Left forelimb (tissue), 1 donor: ENCODE measurements around the gene PDSS1.
"Not testable (repeated sequence)": the region's sequence is repeated elsewhere in the genome, so short reads cannot be mapped to it uniquely, and the experiment has no call there.

Experiments used
- DNase-seq: peaks from one replicate; pipeline ENCODE4 v3.0.0-alpha.2; 2018; ENCODE audit warnings: low spot score

Gene PDSS1, protein sequence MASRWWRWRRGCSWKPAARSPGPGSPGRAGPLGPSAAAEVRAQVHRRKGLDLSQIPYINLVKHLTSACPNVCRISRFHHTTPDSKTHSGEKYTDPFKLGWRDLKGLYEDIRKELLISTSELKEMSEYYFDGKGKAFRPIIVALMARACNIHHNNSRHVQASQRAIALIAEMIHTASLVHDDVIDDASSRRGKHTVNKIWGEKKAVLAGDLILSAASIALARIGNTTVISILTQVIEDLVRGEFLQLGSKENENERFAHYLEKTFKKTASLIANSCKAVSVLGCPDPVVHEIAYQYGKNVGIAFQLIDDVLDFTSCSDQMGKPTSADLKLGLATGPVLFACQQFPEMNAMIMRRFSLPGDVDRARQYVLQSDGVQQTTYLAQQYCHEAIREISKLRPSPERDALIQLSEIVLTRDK

DNA sequence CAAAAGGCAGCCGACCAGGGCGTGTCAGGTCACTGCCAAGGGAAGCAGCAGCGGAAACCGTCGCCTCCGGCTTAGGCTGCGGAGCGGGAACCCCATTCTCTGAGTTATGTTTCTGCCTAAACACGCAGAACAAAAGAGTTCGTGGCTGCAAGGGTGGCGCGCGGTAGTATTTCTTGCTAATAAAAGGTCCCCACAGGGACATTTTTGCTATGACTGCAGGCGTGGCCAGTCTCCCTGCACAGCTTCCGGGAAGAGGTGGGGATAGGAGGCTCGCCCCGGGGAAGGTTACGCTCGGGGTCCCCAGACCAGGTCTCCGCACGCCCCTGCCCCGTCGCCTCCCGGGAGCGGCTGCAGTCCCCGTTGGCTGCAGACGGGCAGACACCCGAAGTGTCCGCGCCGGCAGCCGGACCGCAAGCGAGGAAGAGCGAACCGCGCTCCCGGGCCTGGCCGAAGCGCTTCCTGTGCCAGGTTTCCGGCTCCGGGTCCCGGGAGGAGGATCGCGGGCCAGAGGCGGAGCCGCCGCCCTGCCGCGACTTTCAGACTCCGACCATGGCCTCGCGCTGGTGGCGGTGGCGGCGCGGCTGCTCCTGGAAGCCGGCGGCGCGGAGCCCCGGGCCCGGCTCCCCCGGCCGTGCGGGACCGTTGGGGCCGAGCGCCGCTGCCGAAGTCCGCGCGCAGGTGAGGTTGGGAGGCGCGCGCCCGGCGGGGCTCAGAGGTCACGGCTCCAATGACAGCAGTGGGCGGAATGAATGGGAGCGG lies at the start of gene PDSS1:
Gene PDSS1 (plus strand): TSS at position 539 of the 759 bp plus-strand sequence. CDS start 11 bp downstream, at position 550.
- peak; percentile 91 for DNase-seq

DNA sequence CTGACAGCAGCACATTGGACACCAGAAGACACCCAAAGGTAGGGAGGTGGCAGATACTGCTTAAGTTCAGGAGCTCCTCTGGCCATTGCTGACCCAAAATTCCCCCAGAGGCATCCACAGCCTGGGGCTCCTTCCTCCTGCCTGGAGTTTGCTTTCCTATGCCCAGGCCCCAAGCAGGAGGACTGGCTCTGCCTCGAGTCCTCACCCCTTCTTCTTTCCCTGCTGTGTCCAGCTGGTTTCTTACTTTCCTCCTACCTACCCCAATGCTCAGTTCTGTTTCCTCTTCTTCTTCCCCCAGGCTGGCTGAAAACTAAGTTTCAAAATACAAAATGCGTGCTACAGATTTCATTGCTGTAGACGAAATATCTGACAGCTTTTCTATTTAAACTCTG lies 49.3 kb upstream of the PDSS1 start:
- not testable (repeated sequence) for DNase-seq

DNA sequence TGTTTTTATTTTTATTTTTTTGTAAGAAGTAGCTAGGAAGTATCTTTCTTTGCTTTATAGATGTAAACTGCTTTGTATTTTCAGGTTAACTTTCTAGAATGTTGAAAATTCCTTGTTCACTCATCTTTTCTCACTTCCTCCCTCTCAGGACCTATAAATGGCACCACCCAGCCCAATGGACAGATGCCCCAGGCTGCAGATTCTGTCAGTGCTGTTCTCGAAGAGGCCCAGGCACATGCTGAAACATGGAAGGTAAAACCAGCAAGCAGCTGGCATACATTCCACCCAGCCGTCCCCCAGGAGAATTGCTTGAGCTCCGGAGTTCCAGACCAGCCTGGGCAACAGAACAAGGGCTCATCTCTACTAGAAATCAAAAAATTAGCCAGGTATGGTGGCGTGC lies 47.1 kb upstream of the PDSS1 start:
- DNase-seq: no peak

DNA sequence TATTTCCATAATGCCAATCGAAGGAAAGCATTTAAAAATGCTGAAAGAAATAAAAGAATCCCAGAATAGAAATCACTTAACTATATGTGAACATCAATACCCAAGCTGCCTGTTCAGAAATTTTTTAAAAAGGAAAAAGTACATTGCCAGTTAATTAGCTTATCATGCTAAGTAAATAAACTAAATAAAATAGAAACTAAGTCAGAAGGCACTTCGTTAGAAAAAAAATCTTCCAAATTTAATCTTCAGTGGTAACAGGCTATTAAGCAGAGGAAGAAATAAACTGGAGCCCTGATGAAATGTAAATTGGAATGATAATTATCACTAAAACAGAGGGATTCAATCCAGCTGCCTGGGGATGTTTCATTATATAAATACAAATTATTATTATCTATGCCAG lies 46.0 kb upstream of the PDSS1 start:
- not testable (repeated sequence) for DNase-seq

DNA sequence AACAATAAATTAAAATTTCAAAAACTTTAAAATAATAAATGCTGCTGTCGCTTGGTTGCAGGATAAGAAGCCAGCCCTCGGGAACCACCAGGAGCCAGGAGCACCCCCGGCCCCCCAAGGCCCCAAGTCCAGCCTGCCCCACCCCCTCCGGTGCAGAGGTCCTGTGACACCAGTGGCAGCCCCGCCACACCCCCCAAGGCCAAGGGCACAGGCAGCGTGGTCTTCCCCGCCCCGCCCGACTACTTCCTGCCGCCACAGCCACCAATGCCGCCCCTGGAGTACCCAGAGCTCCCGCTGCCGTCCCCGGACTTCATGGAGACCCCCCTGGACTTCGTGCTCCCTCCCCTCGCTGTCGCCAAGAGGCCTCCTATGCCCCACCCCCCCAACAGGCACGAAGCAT lies 44.5 kb upstream of the PDSS1 start:
- DNase-seq: no peak

DNA sequence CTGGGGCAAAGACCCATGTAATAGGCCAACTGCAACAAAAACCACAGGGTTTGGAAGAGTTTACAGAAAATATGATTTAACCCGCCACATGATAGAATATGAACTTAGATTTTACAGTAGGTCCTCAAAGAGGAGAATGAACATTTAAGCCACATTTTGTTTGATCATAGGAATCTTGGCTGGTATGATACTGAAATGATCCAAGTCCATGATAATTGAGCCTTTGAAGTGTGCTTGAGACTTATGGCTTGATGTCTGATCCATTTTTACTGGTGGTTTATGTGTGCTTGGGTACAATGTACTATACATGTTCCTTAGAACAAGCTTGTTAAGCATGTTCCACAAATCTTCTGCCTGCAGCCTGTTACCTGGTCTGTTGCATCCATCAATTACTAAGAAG lies 41.8 kb upstream of the PDSS1 start:
- no peak for DNase-seq

DNA sequence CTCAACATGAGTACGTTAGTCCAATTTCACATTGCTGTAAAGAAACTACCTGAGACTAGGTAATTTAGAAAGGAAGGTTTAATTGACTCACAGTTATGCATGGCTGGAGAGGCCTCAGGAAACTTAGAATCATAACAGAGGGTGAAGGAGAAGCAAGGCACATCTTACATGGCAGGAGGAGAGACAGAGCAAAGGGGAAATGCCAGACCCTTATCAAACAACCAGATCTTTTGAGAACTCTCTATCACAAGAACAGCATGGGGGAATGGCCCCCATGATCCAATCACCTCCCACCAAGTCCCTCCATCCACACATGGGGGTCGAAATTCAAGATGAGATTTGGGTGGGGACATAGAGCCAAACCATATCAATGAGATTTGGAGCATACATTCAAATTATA lies 34.6 kb upstream of the PDSS1 start:
- DNase-seq: no peak

DNA sequence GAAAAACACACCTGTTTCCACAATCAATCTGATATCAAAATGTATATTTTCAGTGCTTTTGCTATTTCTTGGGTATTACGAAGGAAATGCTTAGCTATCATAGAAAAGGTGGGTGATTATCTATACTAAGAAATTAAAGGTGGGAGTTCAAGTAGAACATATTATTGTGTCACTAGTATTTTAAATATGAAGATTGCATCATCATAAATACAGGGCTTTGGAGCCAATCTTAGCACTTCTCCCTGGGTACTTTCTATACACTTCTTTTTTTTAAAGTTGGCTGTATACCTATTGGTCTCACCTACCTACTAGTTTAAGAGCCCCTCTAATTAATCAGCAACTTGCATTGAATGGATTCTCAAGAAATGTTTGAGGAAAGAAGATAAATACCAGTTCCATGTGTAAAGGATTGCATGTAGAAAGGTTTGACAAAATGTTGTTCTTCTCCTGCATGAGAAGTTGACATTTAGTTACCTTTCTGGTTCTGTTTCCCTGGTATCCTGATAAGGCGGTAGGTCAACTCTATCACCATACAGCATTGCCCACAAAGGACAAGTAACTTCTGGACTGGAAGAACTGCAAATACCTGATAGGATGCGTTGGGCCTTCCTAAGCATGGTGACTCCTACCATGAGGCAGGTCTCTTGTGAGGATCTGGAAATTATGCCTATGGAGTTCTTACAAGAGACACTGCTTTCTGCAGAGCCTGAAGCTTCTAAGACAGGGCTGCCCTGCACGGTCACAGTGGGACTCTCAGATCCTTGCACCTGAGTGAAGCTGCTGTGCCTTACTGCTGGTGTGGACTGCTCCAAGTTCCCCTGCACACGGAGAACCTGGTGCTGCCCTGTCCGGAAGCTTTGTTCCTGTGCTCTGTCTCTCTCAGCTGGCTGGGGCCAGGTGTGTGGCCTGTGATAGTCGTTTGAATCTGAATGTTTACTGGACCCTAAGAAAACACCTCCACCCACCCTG lies 32.1 kb upstream of the PDSS1 start:
- DNase-seq: no peak

DNA sequence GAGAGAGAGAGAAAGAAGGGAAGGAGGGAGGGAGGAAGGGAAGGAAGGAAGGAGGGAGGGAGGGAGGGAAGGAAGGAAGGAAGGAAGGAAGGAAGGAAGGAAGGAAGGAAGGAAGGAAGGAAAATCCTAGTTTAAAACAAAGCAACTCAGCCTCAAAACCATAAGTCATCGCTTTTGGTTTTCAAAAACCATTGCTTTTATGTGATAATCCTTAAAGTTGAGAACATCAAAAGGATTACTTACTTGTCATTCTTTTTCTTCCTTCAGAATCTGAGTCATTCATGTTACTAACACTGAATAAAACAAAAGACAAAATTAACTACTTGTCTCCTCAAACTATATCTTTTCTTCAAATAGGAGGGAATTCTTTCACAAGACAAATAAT lies 21.6 kb upstream of the PDSS1 start:
- DNase-seq: no peak

DNA sequence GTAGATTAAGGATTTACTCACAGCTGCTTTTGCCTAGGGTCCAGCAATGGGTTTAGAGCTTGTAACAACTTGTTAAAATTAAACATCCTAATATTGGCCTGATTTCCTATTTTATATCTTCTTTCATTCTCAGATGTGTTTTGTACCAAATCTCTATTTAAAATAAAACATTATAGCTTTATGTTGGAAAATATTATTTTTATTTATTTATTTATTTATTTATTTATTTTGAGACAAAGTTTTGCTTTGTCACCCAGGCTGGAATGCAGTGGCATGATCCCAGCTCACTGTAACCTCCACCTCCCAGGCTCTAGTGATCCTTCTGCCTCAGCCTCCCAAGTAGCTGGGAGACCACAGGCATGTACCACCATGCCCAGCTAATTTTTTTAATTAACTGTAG lies 17.9 kb upstream of the PDSS1 start:
- DNase-seq: no peak

DNA sequence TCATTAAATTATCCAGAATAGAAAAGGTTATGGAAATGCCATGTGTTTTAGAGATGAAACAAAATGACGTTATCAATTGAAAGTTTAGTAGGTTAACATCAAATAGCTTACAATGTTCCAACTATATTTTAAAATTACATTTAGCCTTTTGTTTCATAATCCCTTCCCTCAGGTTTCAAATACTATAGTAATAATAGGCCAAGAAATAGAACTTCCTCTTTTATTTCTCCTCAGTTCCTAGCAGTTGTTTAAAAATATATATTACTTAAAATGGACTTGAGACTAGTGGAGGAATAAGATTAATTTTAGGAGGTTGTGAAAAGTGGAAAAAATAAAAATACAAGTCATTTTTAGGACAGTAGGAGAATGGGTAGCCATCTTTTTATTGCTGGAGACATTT lies 16.4 kb upstream of the PDSS1 start:
- DNase-seq: no peak

DNA sequence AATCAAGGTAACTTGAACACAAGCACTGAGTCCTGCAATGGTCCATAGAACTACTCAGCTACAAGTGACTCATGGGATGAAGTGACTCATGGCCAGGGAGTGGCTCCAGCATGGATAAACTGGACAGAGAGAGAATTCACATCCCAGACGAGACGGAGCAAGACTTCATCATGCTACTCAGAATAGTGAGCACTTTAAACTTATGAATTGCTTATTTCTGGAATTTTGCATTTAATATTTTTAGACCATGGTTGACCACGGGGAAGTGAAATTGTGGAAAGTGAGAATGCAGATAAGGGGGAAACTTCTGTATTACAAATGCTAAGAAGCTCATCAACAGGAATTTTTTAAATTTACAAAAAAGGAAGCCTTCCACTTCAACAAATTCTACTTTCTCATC lies 15.5 kb upstream of the PDSS1 start:
- DNase-seq: not testable (repeated sequence)

DNA sequence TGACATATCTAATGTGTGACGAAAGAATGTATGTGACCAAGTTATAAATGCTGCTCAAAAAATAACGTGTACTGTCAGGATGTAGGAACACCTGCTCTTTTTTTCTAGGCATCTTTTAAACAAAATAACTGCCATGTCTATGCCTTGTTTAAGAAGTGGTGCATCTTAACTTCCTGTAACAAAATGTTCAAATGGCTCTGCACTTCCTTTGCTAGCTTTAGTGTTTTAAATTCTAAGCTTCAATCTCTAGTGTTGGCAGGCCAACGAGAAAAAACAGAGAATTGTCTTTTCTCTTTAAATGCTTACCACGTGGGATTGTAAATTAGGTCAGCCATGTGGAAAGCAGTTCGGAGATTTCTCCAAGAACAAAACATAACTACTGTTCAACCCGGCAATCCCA lies 14.6 kb upstream of the PDSS1 start:
- DNase-seq: no peak

DNA sequence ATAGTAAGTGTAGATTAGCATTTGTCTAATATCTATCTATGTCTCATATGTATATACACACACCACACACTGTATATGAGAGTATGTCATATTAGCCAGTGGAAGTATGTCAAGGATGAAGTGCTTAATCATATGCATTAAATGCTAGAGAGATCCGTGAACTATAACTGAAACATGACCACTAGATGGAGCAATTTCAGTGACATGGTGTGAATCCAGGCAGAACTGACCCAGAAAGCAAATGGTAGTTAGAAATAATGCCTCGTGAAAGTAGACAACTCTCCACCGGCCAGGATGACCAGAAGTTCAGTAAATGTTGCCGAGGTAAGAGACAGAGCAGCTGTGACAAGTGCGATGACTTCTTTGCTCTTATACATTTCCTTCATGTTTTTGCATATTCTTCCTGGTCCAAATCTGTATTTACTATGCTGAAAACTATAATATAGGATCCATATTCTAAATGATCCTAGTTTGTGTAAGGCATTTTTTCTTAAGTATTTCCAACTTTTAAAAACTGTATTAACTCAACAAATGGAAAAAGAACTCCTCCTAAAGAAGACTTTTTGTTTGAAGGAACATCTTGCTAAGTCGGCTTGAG lies 12.7 kb upstream of the PDSS1 start:
- DNase-seq: not testable (repeated sequence)

DNA sequence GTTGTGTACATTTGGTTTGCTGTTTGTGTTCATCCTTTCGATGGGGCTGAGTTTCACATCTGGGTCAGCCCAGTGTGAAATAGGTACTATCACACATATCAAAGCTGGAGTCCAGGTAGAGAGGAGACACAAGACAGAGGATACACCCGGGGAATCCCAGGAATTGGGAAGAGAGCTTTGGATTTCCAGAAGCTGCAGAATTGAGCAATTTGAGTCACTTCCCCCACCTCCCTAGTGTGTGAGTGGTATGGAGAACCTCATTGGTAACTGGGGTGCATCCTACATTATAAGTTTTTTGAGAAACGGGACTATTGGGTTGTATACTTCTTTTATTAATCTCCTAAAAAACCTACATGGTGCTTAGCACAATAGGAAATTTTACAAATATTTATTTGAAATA lies 12.1 kb upstream of the PDSS1 start:
- no peak for DNase-seq

DNA sequence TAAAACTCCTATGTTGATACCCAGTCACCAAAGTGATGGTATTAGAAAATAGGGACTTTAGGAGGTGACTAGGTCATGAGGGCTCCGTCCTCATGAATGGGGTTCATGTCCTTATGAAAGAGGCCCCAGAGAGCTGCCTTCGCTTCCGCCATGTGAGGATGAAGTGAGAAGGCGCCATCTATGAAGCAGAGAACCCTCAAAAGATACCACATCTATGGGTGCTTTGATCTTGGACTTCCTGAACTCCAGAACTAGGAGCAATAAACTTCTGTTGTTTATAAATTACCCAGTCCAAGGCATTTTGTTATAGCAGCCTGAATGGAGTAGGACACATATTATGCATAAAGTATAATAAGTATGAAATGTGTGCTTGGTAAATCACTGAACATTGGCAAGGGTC lies 8.1 kb upstream of the PDSS1 start:
- DNase-seq: no peak

DNA sequence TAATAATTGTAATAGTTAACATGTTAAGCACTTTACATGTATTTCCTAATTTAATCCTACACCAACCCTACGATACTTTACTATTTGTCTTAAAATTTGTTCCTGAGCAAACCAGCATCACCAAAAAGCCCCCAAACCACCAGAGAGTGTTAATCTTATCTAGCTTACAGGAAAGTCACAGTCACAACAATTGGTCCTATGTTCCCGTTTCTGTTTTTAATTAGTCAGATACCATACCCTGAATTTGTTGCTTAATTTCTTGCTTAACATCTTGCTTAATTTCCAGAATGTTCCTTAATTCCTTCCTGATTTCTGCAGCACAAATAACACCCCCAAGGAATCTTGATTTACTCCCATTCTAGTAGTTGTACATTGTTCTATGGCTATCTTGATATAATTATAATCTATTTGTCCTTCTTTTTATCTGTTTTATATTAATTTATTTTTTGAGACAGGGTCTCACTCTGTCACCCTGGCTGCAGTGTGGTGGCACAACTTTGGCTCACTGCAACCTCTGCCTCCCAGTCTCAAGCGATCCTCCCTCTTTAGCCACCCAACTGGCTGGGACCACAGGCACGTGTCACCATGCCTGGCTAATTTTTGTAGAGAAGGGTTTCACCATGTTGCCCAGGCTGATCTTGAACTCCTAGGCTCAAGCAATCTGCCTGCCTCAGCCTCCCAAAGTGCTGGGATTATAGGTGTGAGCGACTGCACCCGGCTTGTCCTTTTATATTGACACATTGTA lies 6.6 kb upstream of the PDSS1 start:
- no peak for DNase-seq

DNA sequence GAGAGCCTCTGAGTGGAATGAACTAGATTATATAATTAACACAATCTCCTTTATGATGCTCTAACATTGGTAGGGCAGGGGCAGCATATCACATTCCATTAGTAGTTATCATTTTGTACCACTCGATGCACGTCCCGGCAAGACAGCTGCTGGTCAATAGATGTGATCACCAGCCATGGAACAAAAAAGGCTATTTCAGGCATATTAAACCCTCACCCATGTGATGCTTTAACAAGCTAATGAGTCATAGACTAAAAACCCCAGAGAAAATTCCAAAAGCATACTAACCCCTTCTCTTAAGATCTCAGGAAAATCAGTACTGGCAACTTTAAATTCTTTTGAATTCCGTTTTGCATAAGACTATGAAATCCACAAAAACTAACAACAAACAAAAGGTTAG lies 3.0 kb upstream of the PDSS1 start:
- DNase-seq: not testable (repeated sequence)

DNA sequence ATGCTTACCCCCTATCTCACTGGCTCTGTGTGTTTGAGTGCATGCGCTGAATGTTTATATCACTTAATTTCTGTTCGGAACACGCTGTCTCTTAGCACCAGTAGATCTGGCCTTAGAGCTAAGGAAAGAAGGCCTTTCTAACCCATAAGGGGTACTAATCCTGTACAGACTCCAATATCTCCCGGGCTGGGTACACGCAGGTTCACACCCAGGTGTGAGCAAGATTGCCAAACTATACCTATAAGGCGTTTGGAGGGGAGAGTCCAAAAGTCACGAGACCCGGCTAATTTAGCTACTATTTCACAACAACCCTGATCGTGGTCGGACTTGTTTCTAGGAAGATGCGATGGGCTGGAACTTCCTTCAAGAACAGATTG lies 727 bp upstream of the PDSS1 start:
- DNase-seq: no peak

DNA sequence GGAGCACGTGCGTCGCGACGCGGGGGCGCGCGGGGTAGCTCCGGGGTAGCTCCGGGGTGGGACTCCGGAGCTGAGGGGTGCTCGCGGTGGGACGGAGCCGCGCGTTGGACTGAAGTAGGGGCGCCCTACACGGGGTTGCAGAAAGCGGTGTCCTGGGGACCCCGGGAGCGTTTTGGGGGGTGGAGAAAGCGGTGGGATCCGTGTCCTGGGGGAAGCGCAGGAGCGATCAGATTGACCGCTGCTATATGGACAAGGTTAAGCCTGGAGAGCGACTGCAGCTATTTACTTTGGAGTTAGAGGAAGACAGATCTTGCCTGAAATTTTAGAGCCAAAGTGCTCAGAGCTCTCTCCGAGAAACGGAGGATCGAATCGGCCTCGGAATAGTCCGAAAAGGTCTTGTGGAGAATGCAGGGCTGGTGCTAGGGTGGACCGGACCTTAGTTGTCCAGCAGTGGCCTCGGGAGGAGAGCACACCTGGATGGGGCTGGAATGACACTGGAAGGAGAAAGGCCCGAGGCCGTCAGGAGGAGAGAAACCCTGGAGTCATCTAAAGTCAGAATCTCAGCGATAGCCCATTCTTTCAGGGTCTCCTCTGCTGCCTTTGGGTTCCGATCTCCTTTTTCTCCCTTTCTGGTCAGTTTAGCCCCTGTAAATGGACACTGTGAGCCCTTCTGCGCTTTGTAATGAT lies 564 bp downstream of the PDSS1 start:
- DNase-seq: no peak

DNA sequence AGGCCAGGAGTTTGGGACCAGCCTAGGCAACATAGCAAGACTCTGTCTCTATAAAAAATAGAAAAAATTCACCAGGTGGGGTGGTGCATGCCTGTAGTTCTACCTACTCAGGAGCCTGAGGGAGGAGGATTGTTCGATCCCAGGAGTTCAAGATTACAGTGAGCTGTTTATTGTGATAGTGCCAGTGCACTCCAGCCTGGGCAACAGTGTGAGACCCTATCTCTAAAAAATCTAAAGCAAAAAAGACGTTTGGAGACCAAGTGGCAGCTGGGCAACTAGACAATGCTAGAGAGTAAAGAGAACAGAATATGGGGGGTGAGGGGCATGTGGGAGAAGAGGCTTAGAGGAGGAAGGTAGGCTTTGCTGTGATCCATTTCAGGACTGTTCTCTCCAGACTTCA lies 1.4 kb downstream of the PDSS1 start:
- DNase-seq: no peak
